ENCODE data around the gene WTIP.

WTIP gene

DNA sequence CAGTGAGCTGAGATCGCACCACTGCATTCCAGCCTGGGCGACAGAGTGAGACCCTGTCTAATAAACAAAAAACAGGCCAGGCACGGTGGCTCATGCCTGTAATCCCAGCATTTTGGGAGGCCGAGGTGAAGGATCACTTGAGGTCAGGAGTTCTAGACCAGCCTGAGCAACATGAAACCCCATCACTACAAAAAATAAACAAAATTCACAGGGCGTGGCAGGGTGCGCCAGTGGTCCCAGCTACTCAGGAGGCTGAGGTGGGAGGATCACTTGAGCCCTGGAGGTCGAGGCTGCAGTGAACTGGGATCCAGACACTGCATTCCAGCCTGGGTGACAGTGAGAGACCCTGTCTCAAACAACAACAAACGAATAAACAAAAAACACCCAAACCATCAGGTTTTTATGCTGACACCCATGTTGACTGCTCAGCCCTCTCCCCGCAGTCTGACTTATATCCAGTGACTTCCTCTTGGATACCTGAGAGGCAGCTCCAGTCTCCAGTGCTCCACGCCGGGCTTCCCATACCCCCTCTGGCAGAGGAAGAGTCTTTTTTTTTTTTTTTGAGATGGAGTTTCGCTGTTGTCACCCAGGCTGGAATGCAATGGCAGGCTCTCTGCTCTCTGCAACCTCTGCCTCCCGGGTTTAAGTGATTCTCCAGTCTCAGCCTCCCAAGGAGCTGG is 17.7 kb downstream of the WTIP start:
- no peak overlapping the region for H3K4me2 ChIP-seq (ENCODE audit: low read length)
- no peak overlapping the region for H2AFZ ChIP-seq
- no peaks in the 10 kb centered on the region for H3K27me3 ChIP-seq (ENCODE audit: control insufficient read depth, insufficient read depth, low read length)
- no peaks in the 10 kb centered on the region for H3K79me2 ChIP-seq
- no peak overlapping the region for H3K27ac ChIP-seq
- no peak overlapping the region for H3K9ac ChIP-seq
- H3K36me3 ChIP-seq (ENCODE audit: control insufficient read depth, insufficient read depth, low read length) = no peaks in the 10 kb centered on the region
- H3K4me1 ChIP-seq = peaks cover 3% of the 10 kb centered on the region
- TF ChIP-seq, protein P1, sequence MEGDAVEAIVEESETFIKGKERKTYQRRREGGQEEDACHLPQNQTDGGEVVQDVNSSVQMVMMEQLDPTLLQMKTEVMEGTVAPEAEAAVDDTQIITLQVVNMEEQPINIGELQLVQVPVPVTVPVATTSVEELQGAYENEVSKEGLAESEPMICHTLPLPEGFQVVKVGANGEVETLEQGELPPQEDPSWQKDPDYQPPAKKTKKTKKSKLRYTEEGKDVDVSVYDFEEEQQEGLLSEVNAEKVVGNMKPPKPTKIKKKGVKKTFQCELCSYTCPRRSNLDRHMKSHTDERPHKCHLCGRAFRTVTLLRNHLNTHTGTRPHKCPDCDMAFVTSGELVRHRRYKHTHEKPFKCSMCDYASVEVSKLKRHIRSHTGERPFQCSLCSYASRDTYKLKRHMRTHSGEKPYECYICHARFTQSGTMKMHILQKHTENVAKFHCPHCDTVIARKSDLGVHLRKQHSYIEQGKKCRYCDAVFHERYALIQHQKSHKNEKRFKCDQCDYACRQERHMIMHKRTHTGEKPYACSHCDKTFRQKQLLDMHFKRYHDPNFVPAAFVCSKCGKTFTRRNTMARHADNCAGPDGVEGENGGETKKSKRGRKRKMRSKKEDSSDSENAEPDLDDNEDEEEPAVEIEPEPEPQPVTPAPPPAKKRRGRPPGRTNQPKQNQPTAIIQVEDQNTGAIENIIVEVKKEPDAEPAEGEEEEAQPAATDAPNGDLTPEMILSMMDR (IDR thresholded peaks at IDR 0.05) = no peak
- no peak overlapping the region for H3K4me3 ChIP-seq (ENCODE audit: low read depth, low read length)
- no peaks in the 10 kb centered on the region for H3K9me3 ChIP-seq (ENCODE audit: control insufficient read depth, low read length)

DNA sequence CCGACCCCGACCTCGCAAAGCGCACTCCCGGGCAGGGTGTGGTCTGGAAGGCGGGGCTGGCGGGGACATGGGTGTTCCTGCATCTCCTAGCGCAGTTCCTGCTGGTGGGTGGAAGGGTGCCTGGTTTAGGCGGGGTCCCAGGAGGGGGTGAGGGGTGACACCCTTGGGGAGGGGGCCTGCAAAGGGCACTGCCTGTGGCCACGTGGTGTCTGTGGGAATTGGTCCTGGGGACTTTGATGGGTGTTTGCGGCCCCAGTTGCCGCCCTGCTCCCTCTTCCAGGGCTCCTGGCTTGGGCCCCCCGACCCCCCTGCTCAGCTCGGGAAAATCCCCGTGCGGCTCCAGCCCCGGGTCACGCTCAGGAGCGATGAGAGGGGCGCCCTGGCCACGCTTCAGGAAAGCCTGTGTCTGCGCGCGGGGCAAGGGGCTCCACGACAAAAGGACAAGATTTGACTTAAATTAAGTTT is 19.1 kb downstream of the WTIP start:
- H3K9ac ChIP-seq = no peak overlapping the region
- no peak overlapping the region for H2AFZ ChIP-seq
- H3K27me3 ChIP-seq (ENCODE audit: control insufficient read depth, insufficient read depth, low read length) = no peaks in the 10 kb centered on the region
- TF ChIP-seq, protein P1 (IDR thresholded peaks at IDR 0.05) = no peak
- H3K27ac ChIP-seq = no peak overlapping the region
- no peaks in the 10 kb centered on the region for H3K36me3 ChIP-seq (ENCODE audit: control insufficient read depth, insufficient read depth, low read length)
- H3K4me2 ChIP-seq (ENCODE audit: low read length) = no peak overlapping the region
- peaks cover 3% of the 10 kb centered on the region for H3K4me1 ChIP-seq
- H3K4me3 ChIP-seq (ENCODE audit: low read depth, low read length) = no peak overlapping the region
- H3K79me2 ChIP-seq = no peaks in the 10 kb centered on the region
- no peaks in the 10 kb centered on the region for H3K9me3 ChIP-seq (ENCODE audit: control insufficient read depth, low read length)

DNA sequence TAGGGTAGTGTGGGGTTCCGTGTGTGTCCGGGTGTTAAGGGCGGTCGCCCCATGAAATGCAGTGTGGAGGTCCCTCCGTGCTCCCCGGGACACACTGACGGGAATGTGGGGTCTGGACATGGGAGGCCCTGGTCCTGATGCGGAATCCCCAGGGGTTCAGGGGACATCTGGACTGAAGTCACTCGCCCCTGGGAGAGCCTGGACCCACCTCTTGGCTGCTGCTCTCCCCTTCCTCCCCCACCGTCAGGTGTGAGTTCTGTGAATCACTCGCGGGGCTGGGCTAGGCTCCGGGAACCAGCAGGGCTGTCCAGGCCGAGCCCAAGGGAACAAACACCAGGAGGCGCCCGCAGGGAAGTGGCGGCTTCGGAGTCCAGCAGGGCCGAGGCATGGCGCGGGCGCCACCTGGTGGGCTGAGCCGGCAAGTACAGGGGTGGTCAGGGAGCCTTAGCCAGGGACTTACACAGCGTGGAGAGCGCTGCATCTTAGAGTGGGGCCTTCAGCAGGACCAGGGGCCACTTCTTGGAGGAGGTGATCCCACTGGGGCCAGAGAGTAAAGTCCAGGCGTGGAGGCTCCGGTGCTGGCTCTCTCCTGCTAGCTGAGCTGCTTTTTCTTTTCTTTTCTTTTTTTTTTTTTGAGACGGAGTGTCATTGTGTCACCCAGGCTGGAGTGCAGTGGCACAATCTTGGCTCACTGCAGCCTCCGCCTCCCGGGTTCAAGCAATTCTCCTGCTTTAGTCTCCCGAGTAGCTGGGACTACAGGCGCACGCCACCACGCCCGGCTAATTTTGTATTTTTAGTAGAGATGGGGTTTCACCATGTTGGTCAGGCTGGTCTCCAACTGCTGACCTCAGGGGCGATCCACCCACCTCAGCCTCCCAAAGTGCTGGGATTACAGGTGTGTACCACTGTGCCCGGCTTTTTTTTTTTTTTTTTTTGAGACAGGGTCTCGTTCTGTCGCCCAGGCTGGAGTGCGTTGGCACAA is 20.1 kb downstream of the WTIP start:
- Histone ChIP-seq H3K27ac (peak overlapping the region; percentile 29), H2AFZ (peak overlapping the region; percentile 73), H3K4me1 (peaks cover 3% of the 10 kb centered on the region), H3K79me2 (no peaks in the 10 kb centered on the region), H3K36me3 (ENCODE audit: control insufficient read depth, insufficient read depth, low read length) (no peaks in the 10 kb centered on the region), H3K27me3 (ENCODE audit: control insufficient read depth, insufficient read depth, low read length) (no peaks in the 10 kb centered on the region), H3K9ac (no peak overlapping the region), H3K4me3 (ENCODE audit: low read depth, low read length) (no peak overlapping the region), H3K9me3 (ENCODE audit: control insufficient read depth, low read length) (no peaks in the 10 kb centered on the region), H3K4me2 (ENCODE audit: low read length) (peak overlapping the region; percentile 4)
- TF ChIP-seq, protein P1 (IDR thresholded peaks at IDR 0.05) = peak; percentile 100

DNA sequence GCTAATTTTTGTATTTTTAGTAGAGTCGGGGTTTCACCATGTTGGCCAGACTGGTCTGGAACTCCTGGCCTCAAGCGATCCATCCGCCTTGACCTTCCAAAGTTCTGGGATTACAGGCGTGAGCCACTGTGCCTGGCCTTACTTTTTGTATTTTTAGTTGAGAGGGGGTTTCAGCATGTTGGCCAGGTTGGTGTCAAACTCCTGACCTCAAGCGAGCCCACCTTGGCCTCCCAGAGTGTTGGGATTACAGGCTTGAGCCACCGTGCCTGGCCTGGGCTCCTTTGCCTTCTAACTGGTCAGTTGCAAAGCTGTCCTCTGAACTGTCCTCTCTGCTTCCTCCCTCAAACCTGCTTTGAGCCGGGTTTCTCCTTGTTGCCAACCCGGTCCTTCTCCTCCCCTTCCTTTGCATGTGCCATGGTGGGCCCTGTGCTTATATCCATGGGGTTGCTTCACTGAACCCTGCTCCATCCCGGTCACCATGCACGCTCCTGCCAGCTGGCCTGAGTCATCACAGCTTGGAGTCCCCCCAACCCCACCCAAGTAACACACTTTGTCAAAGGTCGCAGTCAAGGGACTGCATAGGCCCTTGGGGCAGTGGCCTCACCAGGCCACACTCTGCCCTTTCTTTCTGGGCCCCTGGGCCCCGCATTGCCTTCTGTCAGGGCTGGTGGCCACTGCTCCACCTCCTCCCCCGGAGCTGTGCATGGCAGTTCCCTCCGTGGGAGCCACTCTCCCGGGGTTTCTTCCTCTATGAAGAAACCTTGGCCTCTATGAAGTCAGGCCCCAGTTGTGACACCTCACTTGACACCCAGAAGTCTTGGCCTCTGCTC is 21.2 kb downstream of the WTIP start:
- Histone ChIP-seq H3K4me1 (peaks cover 3% of the 10 kb centered on the region), H3K36me3 (ENCODE audit: control insufficient read depth, insufficient read depth, low read length) (no peaks in the 10 kb centered on the region), H3K27ac (no peak overlapping the region), H3K9ac (no peak overlapping the region), H3K4me2 (ENCODE audit: low read length) (no peak overlapping the region), H3K4me3 (ENCODE audit: low read depth, low read length) (no peak overlapping the region), H3K79me2 (no peaks in the 10 kb centered on the region), H3K27me3 (ENCODE audit: control insufficient read depth, insufficient read depth, low read length) (no peaks in the 10 kb centered on the region), H2AFZ (no peak overlapping the region), H3K9me3 (ENCODE audit: control insufficient read depth, low read length) (no peaks in the 10 kb centered on the region)
- TF ChIP-seq, protein P1 (IDR thresholded peaks at IDR 0.05) = no peak

All from parathyroid adenoma (tissue), 2 donors.